Dendritic cell treated with granulocyte-macrophage colony-stimulating factor and Interleukin-4, amounts not matched to agents 40 ng/mL and 50 ng/mL, for 4 days (primary cell): Measurements from ENCODE around the gene PPP1R26.

ENCODE experiments used
- H3K27ac Mint-ChIP-seq: one replicate; pipeline ENCODE4 v1.8.0; 2022; ENCODE audit warnings: mild to moderate bottlenecking, mixed read lengths
- H3K27me3 Mint-ChIP-seq: one replicate; pipeline ENCODE4 v1.8.0; 2022; ENCODE audit warnings: mild to moderate bottlenecking, mixed read lengths
- H3K36me3 Mint-ChIP-seq: one replicate; pipeline ENCODE4 v1.8.0; 2022; ENCODE audit warnings: low read depth, mixed read lengths
- H3K4me1 Mint-ChIP-seq: one replicate; pipeline ENCODE4 v1.8.0; 2022; ENCODE audit warnings: low read depth, mixed read lengths
- H3K4me3 Mint-ChIP-seq: one replicate; pipeline ENCODE4 v1.8.0; 2022; ENCODE audit warnings: mild to moderate bottlenecking, moderate library complexity, mixed read lengths
- H3K9me3 Mint-ChIP-seq: one replicate; pipeline ENCODE4 v1.8.0; 2022; ENCODE audit warnings: mixed read lengths
- intact Hi-C: fragments of 100-400 bp; cut with micrococcal nuclease; formaldehyde crosslinking; loops from one replicate; pipeline ENCODE4 v1.15.0; 2022

The PPP1R26 gene

DNA sequence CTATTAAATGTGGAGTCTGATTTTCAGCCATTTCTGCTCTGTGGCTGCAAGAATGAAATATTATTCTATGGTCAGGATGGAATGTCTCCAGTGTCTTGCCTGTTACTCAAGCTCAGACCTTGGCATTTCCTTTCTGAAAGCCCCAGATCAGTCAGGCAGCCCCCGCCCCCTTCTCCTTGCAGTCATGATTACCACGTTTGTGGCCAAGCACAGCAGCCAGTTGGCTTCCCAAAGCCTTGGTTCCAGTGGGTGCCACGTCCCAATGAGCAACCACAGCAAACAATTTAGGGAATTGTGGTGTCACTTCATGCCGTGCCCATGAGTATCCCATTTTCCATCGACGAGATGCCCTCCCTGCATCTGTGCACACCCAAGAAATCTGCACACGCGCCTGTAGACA is 56.6 kb downstream of the PPP1R26 start:
- no peaks in the 10 kb centered on the region for H3K4me1 Mint-ChIP-seq
- H3K4me3 Mint-ChIP-seq: no peak overlapping the region
- no peaks in the 10 kb centered on the region for H3K36me3 Mint-ChIP-seq
- no peaks in the 10 kb centered on the region for H3K9me3 Mint-ChIP-seq
- no peak overlapping the region for H3K27ac Mint-ChIP-seq
- intact Hi-C loops: no loop called here
- peaks cover 20% of the 10 kb centered on the region for H3K27me3 Mint-ChIP-seq
